ENCODE results near the gene HNMT.

HNMT gene

GRCh38 chr2:138000009-138000408, 35.7 kb downstream of the HNMT start:
- TF ChIP-seq TCF4 (CRISPR knock-in tag; IDR thresholded peaks at IDR 0.05; ENCODE audit: borderline replicate concordance) (no peak), PATZ1 (CRISPR knock-in tag; IDR thresholded peaks at IDR 0.05; ENCODE audit: borderline replicate concordance) (no peak), ZNF8 (CRISPR knock-in tag; IDR thresholded peaks at IDR 0.05) (no peak), ISL1 (CRISPR knock-in tag; IDR thresholded peaks at IDR 0.05) (no peak), ZNF565 (CRISPR knock-in tag; conservative IDR thresholded peaks at IDR 0.05; ENCODE audit: low read depth) (no peak)
- ATAC-seq: no peak

DNA sequence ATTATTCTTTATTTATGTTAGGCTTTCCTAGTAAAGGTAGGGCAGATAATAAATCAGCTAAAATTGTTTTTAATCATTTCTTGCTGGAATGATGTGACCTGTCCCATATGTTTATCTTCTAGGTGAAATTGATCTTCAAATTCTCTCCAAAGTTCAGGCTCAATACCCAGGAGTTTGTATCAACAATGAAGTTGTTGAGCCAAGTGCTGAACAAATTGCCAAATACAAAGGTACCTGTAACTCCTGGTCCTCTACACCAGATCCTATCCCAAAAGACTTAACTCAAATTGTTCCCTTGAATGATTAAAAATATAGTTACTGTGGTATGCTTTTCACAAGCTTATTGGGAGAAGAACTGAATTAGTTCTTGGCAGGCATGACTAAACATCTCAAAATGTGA, 36.5 kb downstream of the HNMT start:
- ATAC-seq: no peak
- TF ChIP-seq ESRRG (CRISPR knock-in tag; IDR thresholded peaks at IDR 0.05) (no peak), OSR1 (CRISPR knock-in tag; IDR thresholded peaks at IDR 0.05) (no peak), CSRNP3 (CRISPR knock-in tag; IDR thresholded peaks at IDR 0.05) (no peak), SNAI2 (CRISPR knock-in tag; IDR thresholded peaks at IDR 0.05) (no peak), ZFP30 (CRISPR knock-in tag; IDR thresholded peaks at IDR 0.05) (no peak), RARB (CRISPR knock-in tag; IDR thresholded peaks at IDR 0.05) (no peak), ISL1 (CRISPR knock-in tag; IDR thresholded peaks at IDR 0.05) (no peak)
- TF ChIP-seq, protein P1, sequence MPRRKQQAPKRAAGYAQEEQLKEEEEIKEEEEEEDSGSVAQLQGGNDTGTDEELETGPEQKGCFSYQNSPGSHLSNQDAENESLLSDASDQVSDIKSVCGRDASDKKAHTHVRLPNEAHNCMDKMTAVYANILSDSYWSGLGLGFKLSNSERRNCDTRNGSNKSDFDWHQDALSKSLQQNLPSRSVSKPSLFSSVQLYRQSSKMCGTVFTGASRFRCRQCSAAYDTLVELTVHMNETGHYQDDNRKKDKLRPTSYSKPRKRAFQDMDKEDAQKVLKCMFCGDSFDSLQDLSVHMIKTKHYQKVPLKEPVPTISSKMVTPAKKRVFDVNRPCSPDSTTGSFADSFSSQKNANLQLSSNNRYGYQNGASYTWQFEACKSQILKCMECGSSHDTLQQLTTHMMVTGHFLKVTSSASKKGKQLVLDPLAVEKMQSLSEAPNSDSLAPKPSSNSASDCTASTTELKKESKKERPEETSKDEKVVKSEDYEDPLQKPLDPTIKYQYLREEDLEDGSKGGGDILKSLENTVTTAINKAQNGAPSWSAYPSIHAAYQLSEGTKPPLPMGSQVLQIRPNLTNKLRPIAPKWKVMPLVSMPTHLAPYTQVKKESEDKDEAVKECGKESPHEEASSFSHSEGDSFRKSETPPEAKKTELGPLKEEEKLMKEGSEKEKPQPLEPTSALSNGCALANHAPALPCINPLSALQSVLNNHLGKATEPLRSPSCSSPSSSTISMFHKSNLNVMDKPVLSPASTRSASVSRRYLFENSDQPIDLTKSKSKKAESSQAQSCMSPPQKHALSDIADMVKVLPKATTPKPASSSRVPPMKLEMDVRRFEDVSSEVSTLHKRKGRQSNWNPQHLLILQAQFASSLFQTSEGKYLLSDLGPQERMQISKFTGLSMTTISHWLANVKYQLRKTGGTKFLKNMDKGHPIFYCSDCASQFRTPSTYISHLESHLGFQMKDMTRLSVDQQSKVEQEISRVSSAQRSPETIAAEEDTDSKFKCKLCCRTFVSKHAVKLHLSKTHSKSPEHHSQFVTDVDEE (CRISPR knock-in tag; IDR thresholded peaks at IDR 0.05): no peak

GRCh38 chr2:138003411-138003810, 39.1 kb downstream of the HNMT start:
- TF ChIP-seq POU6F1 (CRISPR knock-in tag; IDR thresholded peaks at IDR 0.05; ENCODE audit: borderline replicate concordance, low read depth): no peak
- TF ChIP-seq CREB5 (CRISPR knock-in tag; IDR thresholded peaks at IDR 0.05; ENCODE audit: low read depth): no peak
- no peak for TF ChIP-seq ESRRG (CRISPR knock-in tag; IDR thresholded peaks at IDR 0.05)
- TF ChIP-seq CSDC2 (CRISPR knock-in tag; IDR thresholded peaks at IDR 0.05): no peak
- TF ChIP-seq CSRNP3 (CRISPR knock-in tag; IDR thresholded peaks at IDR 0.05): no peak
- TF ChIP-seq ZFP3 (CRISPR knock-in tag; IDR thresholded peaks at IDR 0.05): no peak
- TF ChIP-seq ZFP30 (CRISPR knock-in tag; IDR thresholded peaks at IDR 0.05): no peak
- no peak for TF ChIP-seq ISL1 (CRISPR knock-in tag; IDR thresholded peaks at IDR 0.05)
- no peak for TF ChIP-seq TCF4 (CRISPR knock-in tag; IDR thresholded peaks at IDR 0.05; ENCODE audit: borderline replicate concordance)
- TF ChIP-seq ZNF8 (CRISPR knock-in tag; IDR thresholded peaks at IDR 0.05): no peak
- TF ChIP-seq BACH2 (CRISPR knock-in tag; IDR thresholded peaks at IDR 0.05; ENCODE audit: borderline replicate concordance): no peak
- no peak for TF ChIP-seq ARNTL (CRISPR knock-in tag; IDR thresholded peaks at IDR 0.05; ENCODE audit: borderline replicate concordance, low read depth)
- no peak for TF ChIP-seq ZNF70 (CRISPR knock-in tag; IDR thresholded peaks at IDR 0.05)
- TF ChIP-seq TOX (CRISPR knock-in tag; IDR thresholded peaks at IDR 0.05; ENCODE audit: borderline replicate concordance): no peak
- no peak for TF ChIP-seq SNAI2 (CRISPR knock-in tag; IDR thresholded peaks at IDR 0.05)
- no peak for TF ChIP-seq ZNF565 (CRISPR knock-in tag; conservative IDR thresholded peaks at IDR 0.05; ENCODE audit: low read depth)
- ATAC-seq: no peak

All from SK-N-SH treated with all-trans-retinoic acid at 6 μM for 48 hours (cell line).